Measurements from ENCODE around the gene FARP1. TPM values are rescaled to one million over a fixed set of nuclear protein-coding genes. Genes with fewer than 3 reads are reported as not detected.
A peak's percentile ranks its signal among the peaks of the same experiment; 100 is the strongest.

FARP1 gene
- total and polyA plus RNA-seq, 2 of the 13 experiments (the other 11 are each of a cell fraction or from before 2014, with no cell fraction given): 70.6 to 126 TPM

GRCh38 chr13:98476538-98476966 lies 333.7 kb downstream of the FARP1 start (continued):
- TF ChIP-seq, protein P1, sequence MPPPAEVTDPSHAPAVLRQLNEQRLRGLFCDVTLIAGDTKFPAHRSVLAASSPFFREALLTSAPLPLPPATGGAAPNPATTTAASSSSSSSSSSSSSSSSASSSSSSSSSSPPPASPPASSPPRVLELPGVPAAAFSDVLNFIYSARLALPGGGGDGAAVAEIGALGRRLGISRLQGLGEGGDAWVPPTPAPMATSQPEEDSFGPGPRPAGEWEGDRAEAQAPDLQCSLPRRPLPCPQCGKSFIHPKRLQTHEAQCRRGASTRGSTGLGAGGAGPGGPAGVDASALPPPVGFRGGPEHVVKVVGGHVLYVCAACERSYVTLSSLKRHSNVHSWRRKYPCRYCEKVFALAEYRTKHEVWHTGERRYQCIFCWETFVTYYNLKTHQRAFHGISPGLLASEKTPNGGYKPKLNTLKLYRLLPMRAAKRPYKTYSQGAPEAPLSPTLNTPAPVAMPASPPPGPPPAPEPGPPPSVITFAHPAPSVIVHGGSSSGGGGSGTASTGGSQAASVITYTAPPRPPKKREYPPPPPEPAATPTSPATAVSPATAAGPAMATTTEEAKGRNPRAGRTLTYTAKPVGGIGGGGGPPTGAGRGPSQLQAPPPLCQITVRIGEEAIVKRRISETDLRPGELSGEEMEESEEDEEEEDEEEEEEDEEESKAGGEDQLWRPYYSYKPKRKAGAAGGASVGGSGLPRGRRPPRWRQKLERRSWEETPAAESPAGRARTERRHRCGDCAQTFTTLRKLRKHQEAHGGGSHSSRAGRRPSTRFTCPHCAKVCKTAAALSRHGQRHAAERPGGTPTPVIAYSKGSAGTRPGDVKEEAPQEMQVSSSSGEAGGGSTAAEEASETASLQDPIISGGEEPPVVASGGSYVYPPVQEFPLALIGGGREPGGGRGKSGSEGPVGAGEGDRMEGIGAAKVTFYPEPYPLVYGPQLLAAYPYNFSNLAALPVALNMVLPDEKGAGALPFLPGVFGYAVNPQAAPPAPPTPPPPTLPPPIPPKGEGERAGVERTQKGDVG (CRISPR knock-in tag; IDR thresholded peaks at IDR 0.05; ENCODE audit: borderline replicate concordance): no peak
- no peak for TF ChIP-seq ATAD3A (CRISPR knock-in tag; IDR thresholded peaks at IDR 0.05)
- no peak for TF ChIP-seq NR2F6 (IDR thresholded peaks at IDR 0.05)
- TF ChIP-seq NR2F6 (CRISPR knock-in tag; IDR thresholded peaks at IDR 0.05): 0 out of 2 replicates have a peak, but pooled peaks have one; percentile 27
- peak; percentile 36; the same call in 1 of the 2 replicates for TF ChIP-seq HOXA3 (CRISPR knock-in tag; IDR thresholded peaks at IDR 0.05)
- peak; percentile 91 for TF ChIP-seq ZNF768 (CRISPR knock-in tag; IDR thresholded peaks at IDR 0.05)
- peak; percentile 47; the same call in 1 of the 2 replicates for TF ChIP-seq ZBTB38 (CRISPR knock-in tag; IDR thresholded peaks at IDR 0.05)
- no peak for TF ChIP-seq PHF21A (CRISPR knock-in tag; IDR thresholded peaks at IDR 0.05)
- no peak for TF ChIP-seq NCOA2 (CRISPR knock-in tag; IDR thresholded peaks at IDR 0.05)
- no peak for TF ChIP-seq ZHX2 (IDR thresholded peaks at IDR 0.05; ENCODE audit: low read depth)
- TF ChIP-seq ZHX2 (CRISPR knock-in tag; IDR thresholded peaks at IDR 0.05; ENCODE audit: borderline replicate concordance): no peak
- TF ChIP-seq ZFX (CRISPR knock-in tag; IDR thresholded peaks at IDR 0.05; ENCODE audit: low read depth): peak; percentile 48
- no peak for TF ChIP-seq ZNF34 (CRISPR knock-in tag; IDR thresholded peaks at IDR 0.05; ENCODE audit: borderline replicate concordance)
- TF ChIP-seq SOX13 (IDR thresholded peaks at IDR 0.05): no peak
- TF ChIP-seq SOX13 (CRISPR knock-in tag; conservative IDR thresholded peaks at IDR 0.05 in 1 of 2, IDR thresholded peaks at IDR 0.05 in 1 of 2): no peak
- peak; percentile 33 for TF ChIP-seq AGO2 (optimal IDR thresholded peaks at IDR 0.05; ENCODE audit: low read depth, low read length)
- TF ChIP-seq GMEB1 (CRISPR knock-in tag; IDR thresholded peaks at IDR 0.05; ENCODE audit: borderline replicate concordance): 0 out of 2 replicates have a peak, but pooled peaks have one; percentile 20
- TF ChIP-seq ZNF781 (CRISPR knock-in tag; IDR thresholded peaks at IDR 0.05; ENCODE audit: borderline replicate concordance, not compliant biosample characterization): no peak
- TF ChIP-seq ZFY (CRISPR knock-in tag; IDR thresholded peaks at IDR 0.05): no peak

Data from HepG2 (cell line).